HG03095 (cell line): Measurements from ENCODE around the gene NECTIN1.

ENCODE experiments used
- ATAC-seq: cut with Tn5 transposase; IDR thresholded peaks from one replicate; pipeline ENCODE4 v1.9.1; 2021; ENCODE audit warnings: moderate library complexity; ENCODE audit not compliant: unreplicated experiment

NECTIN1 gene

DNA sequence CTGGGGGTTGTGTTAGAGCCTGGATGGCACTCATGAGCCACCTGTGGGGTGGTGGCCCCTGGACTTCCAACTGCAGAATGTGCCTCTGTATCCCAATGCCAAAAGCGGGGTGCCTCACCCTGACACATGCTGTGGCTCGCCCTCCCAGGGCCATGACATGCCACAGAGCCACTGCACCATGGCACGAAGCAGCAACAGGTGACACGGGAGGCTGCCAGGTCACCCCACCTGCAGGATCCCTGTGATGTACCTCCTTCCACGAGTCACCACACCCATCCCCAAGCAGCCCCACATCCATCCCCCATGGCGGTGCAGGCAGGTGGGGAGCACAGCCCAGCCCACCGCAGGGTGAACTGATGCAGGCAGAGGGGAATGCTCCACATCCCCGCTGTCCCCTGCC, 14.8 kb downstream of the NECTIN1 start:
- ATAC-seq: no peak

DNA sequence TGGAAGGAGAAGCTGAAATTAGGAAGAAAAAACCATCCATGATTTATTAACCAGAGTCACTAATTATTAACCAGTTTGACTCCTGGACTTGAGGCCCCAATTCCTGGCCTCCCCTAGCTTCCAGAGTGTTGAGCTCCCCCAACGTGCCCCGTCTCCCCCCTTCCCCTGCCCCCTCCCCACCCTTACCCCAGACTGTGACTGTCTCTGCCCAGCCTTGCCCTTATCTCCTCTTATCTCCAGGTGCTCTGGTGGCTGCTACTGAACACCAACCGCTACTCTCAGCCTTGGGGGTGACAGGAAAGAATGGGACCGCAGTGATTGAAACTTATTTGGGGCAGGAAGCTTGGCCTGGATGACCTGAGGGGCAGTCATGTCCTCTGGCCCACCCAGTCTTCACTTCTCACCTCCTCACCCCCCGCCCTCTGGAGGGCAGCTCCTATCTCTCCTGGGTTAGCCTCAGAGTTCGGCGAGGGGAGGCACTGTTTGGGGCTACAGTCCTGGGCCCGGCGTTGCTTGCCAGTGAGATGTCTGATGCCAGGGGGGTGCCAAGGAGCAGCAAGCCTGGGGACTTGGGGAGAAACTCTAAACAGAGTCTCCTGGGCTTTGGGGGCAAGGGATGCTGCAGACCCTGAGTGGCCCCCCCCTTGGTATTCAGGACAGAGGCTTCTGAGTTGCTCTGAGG, 15.5 kb downstream of the NECTIN1 start:
- ATAC-seq: no peak

DNA sequence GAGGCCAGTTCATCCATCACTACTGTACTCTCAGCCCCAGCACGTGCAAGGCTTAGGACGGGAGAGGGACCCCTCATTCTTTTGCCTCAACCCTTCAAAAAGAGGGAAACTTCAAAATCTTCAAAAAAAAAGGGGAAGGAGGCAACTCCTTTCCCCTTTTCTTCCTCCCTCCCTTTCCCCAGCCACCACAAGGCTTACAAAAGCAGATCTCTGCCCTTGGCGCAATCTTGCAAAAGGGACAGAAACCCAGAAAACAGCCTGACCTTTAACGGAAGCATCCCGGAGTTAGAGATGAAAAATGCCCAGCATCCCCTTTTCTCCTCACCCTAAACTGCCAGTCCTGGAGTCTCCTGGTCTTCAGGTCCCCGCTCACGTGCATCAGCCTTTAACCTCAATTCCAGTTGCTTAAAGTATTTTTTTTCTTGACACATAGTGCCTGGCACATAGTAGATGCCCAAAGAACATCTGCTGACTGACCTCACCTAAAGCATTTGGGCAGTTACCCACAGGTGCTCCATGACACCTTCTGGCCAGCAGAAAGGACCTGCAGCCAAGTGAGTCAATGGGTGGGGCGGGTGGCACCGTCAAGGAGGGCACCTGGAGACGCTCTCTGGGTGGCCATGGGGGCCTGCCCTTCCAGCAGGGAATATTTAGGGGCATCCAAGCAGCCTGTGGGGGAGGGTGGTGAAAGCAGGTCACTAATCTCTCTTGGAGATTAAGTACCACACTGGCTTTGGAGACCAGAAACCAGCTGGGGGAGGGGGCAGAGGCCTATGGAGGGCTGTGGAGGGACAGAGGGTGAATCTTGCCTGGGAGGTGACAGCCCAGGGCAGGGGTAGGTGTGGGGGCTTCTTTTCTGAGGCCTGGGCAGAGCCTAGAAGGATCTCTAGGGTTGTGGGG, 16.3 kb downstream of the NECTIN1 start:
- no peak for ATAC-seq

DNA sequence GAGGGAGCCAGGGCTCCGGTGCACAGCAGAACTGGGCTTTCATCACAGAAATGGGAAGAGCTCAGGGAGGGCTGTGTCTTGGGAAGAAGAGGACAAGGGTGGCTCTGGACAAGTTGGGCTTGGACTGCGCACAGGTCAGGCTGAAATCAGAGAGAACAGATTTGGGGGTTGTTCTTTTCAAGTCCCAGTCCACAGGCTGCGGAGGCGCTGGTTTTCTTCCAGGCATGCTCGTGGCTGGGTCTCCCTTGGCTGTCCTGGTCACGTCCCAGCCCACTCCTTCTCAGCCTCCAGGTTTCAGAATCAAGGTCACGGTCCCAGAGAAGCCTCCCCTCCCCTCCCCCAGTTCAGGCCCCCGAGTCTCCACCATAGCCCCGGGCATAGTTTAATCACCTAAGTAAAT, 17.0 kb downstream of the NECTIN1 start:
- no peak for ATAC-seq

DNA sequence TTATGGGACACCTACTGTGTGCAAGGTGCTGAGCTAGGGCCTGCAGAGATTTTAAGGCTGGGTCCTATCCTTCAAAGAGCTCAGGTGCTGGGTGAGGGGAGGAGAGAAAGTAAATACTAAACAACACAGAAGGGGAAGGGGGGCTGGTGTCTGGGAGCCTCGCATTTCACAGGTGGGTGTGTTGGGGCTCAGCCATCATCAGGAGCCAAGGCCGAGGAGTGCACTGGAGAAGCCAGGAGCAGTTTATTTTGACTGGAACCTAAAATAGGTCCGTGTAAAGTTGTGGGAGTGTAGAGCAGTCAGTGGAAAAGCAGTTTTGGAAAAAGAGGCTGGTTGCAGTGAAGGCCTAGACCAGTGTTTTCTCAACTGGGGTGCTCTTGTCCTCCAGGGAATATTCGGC, 17.5 kb downstream of the NECTIN1 start:
- no peak for ATAC-seq

DNA sequence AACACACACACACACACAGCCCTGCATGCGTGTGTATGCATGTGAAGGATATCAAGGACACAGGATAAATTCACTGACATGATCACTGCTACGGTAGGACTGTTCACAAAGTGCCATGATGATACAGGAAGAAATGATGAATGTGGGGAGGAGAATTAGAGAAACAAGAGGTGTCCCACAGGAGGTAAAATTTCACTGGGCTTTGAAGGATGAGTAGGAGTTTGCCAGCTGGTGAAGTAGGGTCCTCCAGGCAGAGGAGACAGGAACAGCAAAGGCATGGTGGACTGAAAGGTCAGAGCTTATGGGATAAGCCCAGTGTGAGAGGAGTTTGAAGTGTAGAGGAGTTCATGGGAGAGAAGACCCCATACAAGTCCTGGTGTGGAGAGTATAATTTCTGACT, 18.6 kb downstream of the NECTIN1 start:
- no peak for ATAC-seq

DNA sequence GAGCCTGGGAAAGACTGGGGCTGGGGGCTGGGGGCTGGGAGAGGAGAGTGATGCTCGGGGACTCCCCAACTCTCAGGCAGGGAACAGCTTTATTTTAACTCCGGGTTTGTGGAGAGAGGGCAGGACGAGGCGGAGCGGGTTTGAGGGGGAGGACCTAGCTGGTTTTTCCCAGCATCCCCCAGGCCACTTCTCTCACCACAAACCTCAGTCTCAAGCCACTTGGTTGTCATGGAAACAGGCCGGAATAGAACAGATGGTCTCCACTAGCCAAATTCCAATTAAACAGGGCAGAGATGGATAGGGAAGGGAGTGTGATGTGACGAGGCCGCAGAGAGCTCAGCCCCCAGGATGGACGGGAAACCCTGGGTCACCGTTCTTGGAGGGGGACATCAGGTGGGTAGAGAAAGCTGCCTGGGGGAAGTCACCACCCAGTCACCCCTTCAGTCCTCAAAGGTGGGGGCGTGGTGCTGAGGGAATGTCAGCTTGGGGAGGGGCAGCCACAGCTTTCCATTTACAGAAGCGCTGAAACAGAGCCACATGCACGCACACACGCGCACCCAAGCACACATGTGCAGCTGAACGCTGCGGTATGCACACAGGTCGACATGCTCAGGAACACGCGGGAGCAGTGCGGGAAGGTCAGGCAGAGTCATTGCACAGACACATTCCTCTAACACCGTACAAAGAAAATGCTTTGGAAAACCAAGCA, 19.2 kb downstream of the NECTIN1 start:
- ATAC-seq: no peak

DNA sequence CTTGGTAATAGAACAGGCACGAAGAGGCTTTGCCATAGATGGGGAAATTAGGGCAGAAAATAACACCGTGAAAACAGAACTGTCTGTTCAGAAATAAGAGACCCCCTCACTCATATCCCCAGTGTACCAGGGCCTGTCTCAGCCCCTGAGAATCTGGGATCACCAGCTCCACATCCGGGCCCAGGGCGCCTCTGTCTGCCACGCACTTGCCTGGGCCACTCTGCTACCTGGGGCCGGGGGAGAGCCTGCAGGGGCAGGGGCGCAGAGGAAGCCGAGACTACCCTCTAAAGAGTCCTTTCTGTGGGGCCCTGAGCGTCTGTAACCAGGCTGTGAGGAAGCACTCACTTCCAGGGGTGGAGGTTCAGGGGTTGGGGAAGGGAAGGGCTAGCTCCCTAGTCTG, 19.8 kb downstream of the NECTIN1 start:
- no peak for ATAC-seq

DNA sequence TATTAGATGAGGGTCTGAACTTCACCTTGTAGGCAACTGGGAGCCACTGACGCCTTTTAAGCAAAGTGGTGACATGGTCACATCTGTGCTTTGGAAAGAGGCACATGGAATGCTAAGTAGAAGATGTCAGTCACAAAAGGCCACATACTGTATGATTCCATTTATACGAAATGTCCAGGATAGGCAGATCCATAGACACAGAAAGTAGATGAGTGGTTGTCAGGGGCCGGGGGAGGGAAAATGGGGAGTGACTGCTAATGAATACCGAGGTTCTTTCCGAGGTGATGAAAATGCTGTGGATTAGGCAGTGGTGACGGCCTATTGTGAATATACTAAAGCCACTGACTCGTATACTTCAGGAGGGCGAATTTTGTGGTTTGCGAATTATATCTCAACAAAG, 20.6 kb downstream of the NECTIN1 start:
- ATAC-seq: no peak

DNA sequence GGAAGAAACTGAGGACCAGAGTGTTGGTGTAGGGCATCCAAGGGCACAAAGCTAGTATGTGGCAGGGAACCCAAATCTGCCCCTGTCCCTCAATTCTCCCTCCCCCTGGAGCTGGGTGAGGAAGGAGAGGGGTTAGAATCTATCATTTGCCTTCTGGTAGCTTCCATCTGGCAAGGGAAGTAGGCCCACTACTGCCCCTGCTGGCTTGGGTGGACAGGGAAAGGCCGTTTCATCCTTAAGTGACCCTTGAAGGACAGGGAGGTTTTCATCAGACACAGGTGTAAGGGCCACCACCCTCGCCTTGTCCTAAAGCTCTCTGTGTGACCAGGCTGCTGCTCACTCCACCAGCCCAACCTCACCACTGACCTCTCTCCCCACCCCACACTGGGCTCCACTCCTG, 22.1 kb downstream of the NECTIN1 start:
- ATAC-seq: no peak

DNA sequence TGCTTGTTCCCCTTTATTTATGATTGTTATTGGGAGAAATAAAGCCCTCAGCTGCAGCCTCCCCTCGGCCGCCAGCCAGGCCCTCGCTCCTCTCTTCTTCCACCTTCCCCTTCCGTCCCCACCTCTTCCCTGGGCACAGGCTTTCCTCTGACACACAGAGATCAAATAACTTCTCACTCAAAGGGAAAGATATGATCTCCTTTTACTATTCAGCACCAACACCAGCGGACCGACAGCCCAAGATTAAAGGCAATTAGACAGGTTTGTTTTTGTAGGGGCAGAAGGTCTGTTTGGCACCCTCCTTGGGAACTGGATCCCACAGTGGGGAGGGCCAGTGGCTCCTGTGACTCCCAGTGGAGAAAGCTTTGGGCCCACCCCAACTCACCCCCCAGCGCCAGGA, 23.0 kb downstream of the NECTIN1 start:
- no peak for ATAC-seq

DNA sequence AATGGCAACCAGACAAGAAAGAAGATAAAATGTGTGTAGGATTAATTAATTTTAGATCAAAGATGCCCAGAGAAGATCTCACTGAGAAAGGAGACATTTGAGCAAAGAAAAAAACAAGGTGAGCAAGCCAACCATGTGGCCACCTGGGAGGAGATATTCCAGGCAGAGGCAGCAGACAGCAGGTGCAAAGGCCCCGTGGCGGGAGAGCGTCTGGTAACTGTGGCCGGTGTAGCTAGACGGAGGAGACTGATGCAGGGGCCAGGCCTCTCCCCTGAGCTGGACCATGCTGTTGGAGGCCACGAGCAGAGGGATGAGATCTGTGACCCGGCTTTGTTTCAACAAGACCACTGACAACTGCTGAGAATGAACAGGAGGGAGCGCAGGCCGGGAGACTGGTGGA, 23.6 kb downstream of the NECTIN1 start:
- ATAC-seq: no peak

DNA sequence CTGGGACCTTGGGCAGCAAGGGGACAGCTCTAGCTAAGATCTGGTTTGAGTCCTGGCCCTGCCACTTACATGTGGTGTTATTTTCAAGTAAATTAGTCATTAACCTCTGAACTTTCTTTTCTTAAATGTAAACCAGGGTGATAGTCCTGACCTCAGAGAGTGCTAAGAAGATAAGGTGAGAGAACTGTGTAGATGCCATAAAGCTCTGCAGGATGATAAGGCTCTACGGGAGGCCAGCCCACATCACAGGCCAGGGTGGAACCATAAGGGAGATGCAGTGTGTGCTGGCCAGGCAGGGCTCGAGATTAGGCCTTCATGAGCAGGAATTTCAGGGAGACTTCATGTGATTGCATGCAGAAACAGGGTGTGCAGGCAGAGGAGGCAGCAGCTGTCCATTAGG, 24.2 kb downstream of the NECTIN1 start:
- ATAC-seq: no peak

DNA sequence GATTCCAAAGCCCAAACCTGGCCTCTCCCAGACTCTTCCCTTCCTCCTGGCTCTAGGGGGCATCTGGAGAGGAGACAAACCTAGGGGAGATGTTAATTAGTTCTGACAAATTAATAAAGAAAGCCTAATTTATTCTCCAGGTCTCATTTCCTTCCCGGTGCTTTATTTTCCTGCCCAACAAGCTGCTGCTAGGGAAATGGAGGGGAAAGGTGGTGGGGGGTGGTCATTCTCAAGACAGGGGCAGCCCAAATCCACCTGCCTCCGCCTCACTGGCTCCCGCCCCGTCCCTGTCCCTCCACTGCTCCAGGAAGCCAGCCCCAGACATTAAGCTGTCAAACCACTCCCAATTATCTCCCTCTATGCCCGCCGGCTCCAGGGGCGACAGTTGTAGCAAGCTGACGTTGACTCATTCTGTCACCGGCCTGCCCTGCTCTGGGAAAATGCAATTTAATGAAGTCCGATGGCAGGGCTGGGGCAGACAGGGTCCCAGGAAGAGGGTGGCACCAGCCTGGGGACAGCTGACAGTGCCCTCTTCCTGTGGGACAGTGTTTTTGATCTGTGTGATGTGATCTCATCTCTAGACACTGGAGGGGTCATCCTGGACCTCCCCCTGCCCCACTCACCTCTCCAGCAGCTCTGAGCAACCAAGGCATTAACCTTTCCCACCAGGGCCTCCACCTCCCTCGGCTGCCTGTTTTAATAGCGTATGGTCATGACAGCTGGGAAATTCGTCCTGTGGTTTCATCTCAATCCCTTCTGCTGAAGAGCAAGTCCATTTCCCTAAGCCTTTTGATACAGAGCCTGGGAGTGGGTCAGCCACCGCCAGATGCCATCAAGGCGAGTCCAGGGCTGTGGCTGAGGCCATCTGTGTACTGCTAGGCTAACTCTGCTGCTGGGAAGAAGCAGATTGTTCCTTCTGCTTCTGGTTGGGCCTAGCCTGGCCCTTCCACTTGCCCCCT, 27.1 kb downstream of the NECTIN1 start:
- no peak for ATAC-seq

DNA sequence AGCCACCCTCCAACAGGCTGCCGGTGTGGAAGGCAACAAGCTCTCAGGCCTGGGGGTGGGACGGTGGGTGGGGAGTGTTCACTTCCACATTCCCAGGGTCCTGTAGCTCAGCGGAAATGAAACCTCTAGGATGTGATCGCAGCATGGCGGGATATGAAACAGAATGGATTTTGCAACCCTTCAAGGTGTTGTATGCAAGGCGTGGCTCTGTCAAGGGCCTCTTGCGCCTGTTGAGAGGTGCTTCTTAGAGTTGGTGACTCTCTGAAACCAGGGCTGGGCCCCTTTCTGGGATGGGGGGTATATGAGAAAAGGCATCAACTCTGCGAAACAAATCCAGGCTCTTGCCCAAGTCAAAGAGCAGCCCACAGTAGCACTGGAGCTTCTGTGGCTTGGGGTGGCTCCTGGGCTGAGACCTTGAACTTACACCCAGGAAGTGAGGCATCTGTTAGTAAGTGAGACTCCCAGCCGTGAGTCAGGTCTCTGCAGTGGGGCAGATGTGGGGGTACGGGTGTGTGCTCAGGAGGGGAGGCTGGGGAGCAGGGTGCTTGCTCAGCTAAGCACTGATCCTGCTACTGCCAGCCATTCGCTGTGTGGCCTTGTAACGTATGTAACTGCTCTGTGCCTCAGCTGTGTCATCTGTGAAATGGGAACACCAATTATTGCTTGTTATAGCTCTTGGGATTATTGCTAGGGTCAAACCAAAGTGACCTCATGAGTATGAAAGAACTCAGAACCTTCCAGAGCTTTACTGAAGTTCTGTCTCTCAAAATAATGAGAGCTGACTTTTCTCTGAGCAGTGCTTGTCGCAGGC, 28.3 kb downstream of the NECTIN1 start:
- no peak for ATAC-seq

DNA sequence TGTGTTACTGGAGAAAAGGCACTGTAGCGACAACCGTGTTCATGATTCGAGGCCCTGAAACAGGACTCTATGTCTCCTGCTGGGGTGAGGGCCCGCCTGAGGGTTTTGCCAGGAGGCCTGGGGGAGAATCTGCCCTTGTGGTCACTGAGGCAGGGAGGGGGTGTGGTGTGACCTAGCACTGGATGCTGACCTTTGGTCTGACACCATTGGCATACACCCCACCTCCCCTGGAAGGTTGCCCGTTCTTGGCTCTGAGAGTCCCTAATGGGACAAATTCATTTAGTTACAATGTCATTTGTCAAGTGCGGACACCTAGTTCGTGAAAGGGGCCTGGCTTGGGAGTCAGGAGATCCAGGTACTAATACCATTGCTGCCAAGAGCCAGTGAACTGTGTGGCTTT, 29.0 kb downstream of the NECTIN1 start:
- no peak for ATAC-seq

DNA sequence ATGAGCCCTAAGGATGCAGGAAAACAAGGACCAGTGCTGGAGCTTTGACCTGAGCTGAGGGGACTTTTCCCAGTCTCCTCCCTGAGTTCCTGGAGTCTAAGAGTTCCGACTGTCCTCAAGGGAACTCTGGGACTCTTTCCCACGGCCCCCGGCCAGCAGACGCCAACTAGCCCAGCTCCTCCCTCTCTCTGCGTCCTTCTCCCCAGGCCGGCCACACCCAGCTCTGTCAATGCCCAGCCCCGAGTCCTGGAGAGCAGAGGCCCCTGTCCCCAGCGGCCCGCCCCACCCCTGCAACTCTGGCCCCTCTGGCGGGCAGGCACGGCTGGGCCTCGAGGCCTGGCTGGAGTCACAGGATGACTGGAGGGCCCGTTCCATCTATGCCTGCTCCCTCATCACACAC, 29.8 kb downstream of the NECTIN1 start:
- ATAC-seq: no peak

DNA sequence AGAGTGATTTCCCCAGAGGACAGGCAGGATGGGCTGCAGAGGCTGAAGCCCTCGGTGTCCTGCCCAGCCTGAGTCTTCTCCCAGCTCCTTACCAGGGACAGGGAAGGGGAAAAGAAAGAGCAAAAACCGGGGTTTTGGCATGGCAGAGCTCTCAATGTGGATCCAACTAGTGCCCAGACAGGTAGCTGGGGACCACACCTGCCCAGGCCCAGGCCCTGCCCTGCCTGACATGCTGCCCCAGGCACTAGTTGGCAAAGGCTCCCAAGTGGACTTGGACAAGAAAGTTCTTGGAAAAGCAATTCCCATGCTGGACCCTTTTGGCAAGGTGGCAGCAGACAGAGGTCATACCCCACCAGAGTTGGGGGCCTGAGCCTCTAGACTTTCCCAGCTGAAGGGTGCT, 31.1 kb downstream of the NECTIN1 start:
- no peak for ATAC-seq

DNA sequence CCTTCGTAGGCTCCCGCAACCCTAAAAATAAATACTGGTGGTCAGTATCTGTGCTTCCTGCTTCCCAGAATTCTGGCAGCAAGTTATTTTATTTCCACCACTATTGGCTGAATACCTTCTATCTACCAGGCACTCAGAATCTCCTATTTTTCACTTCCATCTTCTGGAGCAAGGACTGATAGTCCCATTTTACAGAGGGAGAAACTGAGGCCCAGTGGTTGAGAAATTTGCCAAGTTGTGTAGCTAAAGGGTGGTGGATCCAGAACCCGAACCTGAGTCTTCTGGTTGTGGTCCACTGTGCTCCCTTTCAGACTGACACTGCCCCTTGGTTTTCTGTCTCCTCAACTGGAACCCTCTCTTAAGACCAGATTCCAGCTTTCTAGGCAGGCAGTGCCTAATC, 31.6 kb downstream of the NECTIN1 start:
- ATAC-seq: no peak
